Amniotic epithelial cell (primary cell): Measurements from ENCODE around the gene THBS2.

Experiments used
- DNase-seq: peaks from one replicate; pipeline ENCODE4 v3.0.0-alpha.2; 2010; ENCODE audit warnings: low read depth

Gene THBS2

DNA sequence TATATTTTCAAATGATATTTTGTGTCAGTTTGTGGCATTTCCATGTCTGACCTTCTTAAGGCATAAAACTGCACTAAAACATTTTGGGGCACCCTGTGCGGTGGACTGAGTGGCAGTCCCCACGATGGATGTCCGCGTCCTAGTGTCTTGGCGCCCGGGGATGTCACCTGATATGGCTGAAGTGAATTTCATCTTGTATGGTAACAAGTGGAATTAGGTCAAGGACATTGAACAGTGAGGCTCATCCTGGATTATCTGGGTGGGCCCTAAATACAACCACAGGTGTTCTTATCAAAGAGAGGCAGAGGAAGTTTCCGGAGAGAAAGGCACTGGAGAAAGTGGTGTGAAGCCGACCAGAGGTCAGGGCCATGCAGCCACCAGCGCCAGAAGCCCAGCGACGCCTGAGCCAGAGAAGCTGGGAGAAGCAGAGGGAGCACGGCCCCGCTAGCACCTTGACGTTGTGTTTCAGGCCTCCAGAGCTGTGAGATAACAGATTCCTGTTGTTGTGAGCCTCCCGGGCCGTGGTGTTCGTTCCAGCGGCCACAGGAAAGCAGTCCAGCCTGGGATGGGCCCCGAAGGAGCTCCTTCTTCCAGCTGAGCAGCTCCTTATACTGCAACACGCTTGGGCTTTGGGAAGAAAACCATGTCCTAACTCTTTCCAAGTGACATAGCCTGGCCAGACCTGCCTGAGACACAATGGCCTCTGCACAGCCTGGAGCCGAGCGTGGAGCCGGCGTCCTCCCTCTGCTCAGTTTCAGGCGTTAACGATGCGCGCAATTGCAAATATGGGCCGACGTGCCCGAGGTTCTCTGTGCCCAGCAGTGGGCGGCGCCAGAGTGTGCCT, 22.5 kb downstream of the THBS2 start:
- no peak for DNase-seq

DNA sequence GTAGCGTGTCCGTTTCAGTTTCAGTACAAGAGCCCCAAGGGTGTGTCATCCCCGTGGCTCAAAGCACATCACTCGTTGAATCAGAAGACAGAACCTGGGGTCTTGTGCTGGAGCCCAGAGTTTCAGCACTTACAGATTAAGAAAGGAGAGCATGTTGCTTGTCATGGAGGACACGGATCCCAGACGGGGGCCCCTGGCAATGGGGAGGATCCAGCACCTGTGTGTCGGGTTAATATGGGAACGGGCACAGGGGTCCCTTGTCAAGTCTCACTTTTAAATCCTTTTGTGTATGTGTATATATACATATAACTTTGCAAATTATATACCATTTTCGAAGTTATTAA, 23.4 kb downstream of the THBS2 start:
- DNase-seq = no peak

DNA sequence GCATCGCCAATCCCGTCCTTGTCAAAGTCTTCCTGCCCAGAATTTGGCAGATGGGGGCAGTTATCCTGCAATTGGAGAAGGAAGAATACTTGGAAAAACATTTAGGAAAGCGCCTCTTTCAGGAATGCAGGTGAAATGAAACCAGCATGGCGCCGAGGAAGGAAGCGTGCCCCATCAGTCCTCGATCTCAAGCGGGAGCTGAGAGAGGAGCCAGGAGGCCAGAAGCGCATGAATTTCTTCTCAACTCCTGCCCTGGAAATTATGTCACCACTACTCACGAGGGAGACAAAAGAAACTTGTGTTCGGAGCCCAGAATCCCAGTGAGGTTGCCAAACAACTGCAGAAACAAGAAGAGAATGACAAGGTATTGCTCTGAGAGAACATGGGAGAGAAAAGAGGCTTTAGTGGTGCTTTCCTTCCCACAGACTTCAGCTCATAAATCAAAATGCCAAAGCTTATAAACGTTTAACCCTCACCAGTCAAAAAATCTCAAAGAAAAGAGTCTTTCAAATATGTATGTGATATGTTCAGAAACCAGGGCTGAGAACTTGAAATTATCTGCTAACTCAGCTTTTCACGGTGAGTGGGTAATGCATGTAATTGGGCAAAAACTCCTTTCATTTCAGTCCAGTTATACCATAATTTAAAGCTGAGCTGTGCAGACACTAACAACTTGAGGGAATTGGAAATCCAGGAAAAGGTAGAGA, 23.9 kb downstream of the THBS2 start:
- DNase-seq = no peak

DNA sequence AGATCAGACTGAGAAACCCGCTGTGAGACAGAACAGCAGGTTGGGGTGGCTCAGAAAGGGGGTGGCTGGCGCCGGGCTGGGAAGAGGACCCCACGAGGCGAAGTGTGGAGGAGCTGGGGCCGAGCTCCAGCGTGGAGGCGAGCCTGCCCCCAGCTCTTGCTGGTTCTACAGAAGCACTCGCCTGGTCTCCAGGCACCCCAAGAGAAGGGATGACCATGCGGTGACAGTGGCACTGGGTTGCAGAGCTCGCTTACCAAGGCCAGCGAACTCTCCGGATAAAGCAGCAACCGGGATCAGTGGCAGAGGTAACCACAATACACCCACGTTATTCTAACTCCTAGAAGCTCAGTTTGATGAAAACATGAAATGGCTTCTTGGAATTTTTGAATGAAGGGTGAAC, 26.5 kb downstream of the THBS2 start:
- DNase-seq = no peak

DNA sequence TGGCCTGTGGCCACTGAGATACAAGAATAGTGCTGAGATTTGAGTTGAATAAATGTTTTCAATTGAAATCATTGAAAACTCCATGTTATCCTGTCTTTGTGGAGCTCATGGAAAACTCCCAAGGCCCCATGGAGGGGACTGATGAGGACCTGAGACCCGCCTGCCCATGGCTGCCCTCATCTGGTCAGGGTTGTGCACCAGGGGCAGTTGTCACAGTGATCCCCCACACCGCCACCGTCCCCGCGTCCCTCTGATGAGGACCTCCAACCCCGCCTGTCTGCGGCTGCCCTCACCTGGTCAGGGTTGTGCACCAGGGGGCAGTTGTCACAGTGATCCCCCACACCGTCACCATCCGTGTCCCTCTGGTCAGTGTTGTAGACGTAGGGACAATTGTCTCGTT, 27.8 kb downstream of the THBS2 start:
- DNase-seq = no peak

DNA sequence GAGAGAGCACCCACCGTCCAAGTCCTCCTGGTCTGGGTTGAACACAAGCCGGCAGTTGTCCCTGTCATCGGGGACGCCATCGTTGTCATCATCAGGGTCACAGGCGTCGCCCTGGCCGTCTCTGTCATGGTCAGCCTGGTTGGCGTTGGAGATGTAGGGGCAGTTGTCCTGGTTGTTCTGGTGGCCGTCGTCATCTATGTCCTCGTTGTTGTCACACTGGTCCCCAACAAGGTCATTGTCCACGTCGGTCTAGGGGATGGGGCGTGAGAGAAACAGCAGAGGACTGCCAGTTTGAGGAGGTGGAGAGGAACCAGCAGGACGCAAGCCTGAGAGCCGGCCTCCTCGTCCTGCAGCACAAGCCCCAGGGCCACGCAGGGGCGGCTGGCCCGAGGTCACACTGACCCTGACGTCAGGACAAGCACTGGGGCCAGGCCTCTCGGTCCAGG, 28.5 kb downstream of the THBS2 start:
- DNase-seq = no peak

DNA sequence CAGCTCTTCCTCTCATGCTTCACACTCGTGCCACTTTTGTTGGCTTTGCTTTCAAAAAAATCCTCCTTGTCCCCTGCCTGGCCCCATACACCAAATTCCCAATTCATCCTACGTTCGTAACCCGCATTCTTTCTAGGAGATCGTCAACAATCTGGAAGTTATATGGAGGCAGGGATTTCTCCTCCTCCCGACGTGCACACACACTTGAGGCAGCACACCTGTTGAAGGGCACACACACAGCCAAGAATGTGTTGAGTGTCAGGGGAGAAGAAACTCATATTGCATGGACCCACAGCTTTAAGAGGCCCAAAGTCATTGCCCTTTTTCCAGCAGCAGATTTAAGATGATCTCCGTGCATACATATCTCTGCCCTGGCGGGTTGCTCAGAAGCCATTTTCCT, 28.9 kb downstream of the THBS2 start:
- no peak for DNase-seq

DNA sequence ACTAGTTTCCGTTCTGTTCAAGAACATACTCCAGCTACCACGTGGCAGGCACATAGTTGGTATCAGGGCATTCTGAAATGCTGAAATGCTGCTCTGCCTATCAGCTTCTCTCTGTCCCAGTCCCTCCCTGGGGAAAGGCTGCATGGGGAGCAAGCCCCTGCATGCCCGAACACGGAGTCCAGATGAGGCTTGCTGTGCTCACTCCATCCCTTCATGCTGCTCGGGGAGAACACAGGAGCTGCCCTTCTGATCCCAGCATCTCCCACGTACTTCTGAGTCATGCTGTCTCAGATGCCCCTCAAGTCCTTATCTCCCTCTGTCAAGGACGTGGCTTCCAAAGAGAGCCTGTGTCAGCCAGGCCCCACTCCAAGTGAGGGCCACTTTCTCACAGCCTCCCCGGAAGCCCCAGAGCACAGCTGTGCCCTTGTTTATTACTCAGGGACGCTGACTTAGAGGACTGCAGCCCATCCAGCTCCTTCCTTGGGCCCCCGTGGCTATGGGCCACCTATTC, 29.4 kb downstream of the THBS2 start:
- peak; percentile 95 for DNase-seq

DNA sequence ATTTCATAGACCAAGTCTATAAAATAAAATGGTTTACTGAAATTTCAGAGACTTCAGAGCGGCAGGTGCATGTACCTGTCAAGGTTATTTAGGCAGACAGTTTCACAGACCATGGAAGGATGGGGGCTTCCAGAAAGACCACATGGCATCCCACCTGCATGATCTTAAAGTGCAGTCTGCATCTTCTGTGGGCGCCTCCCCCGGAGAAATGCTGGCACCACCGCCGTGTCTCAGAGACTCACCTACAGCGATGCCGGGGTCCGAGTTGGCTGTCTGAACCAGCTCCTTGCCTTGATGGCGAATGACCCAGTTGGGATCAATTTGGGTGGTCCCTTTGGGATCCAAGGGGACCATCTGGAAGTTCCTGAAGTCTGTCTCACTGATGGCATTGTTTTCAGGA, 30.6 kb downstream of the THBS2 start:
- DNase-seq = no peak

DNA sequence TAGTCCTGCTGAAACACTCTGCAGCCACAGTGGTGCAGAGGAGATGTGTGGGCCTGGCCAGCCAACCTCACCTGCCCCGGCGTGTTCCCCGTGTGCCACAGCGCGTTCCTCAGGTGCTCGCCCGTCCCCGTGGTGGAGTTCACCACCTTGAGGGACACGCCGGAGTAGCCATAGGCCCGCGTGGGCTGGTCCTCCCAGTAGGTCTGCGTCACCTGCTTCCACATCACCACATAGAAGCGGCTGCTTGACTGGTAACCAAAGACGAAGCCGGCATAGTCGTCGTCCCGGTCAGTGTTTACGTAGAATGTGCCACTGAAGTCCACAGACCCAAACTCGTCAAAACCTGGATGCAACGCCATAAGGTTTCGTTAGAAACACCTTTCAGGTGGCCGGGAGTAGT, 31.5 kb downstream of the THBS2 start:
- DNase-seq = no peak

DNA sequence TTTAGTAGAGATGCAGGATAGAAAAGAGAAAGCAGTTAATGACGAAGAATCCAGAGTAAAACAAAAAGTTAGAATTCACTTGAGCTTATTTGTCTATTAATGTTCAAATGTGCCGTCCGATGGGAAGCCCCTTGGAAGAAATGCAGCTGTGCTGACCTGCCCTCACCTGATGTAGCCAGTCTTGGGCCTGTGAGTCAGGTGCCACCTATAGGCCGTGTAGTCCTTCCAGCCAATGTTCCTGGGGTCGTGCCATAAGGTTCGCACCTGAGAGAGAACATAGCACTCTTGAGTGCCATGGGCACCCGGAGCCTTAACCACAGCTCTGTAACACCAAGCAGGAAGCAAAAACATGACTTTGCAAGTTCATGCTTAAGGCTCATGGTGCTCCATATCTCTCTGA, 32.4 kb downstream of the THBS2 start:
- no peak for DNase-seq

DNA sequence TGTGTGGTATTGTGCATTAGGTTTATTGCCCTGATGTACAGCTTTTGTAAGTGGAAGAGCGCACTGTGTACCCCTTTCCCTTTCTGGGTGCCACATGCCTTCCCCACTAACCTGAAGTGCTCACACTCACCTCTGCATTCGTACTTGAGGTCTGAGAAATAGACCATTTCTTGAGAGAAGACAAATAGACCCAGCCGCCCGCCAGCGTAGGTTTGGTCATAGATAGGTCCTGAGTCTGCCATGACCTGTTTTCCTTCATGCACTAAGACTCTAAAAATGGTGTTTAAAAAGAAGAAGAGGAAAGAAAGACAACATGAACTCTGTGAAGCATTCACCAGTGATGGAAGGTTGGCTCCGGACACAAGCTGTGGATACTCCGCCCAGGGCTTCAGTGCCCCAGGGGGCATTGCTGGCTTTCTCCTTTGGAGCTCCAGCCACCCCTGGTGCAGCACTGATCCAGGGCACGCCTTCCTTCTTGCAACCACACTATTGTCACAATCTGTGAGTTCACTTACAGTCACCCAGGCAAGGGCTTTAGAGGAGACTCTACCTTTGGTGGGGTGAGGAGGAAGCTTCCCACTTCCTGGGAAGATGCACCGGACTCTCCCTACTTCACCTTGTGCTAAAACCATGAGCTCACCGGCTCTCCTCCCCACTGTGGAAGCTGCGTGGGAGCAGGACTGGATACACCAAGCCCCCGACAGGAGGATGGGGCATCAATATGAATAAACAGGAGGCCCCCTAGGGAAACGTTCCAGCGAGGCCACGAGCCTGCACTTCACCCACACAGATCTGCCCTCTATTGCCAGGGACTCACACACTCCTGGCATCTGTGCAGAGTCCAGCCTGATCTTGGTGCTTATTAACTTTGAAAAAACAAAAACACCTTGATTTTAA, 33.3 kb downstream of the THBS2 start:
- no peak for DNase-seq

DNA sequence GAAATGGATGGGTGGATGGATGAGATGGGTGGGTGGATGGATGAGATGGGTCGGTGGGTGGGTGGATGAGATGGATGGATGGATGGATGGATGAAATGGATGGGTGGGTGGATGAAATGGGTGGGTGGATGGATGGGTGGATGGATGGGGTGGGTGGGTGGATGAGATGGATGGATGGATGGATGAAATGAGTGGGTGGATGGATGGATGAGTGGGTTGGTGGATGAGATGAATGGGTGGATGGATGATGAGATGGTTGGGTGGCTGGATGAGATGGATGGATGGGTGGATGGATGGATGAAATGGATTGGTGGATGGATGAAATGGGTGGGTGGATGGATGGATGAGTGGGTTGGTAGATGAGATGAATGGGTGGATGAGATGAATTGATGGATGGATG, 35.7 kb downstream of the THBS2 start:
- DNase-seq = no peak

DNA sequence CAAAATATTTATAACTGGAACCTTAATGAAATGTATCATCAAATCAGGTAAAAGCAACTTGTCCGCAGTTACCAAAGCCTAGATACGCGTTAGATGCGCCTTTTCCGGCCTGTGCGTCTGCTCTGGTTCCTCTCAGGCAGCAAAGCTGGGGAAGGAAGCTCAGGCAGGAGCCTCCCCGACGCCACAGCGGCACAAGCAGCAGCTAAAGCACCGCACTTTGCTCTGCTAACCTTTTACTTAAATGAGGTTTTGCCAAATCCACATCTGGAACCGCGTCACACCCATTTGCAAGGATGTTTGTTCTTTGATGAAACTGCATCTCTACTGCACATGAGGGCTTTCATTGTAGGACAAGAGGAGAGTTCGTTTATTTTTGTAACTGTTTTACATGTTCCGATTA, 36.8 kb downstream of the THBS2 start:
- no peak for DNase-seq

DNA sequence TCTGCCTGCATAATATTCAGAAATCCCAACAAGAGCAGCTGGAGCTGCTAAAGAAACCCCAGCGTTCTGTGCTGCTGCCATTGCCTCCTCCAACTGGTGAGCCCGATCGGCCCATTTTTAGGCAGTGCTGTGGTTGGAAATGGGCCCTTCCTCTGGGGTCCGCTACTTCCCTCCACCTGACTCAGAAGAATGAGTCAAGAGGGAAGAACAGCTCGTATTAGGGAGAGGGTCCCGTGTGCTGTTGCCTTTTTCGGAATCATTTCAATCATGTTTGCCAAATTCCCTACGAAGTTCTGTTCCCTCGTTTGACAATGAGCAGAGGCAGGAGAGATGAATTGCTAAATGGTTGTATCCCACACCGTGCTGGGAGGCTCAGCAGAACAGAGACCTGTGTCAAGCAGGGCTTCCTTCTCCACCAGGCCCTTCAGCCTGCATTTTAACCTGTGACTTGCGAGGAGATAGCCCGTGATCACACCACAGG, 38.4 kb downstream of the THBS2 start:
- peak; percentile 67 for DNase-seq

DNA sequence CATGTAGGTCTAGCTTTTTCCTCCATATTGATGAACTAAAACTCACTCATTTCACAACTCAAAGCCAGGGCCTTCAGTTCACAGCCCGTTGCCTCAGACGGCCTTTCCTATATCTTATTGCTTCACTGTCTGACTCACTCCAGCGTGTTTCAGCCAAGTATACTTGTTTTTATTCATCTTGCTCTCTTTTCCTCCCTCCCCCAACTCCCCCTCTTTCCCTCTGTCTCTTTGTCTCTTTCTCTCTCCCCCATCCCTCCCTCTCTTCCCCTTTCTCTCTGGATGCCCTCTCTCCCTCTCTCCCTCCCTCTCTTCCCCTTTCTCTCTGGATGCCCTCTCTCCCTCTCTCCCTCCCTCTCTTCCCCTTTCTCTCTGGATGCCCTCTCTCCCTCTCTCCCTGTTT, 38.9 kb downstream of the THBS2 start:
- DNase-seq = peak; percentile 99

DNA sequence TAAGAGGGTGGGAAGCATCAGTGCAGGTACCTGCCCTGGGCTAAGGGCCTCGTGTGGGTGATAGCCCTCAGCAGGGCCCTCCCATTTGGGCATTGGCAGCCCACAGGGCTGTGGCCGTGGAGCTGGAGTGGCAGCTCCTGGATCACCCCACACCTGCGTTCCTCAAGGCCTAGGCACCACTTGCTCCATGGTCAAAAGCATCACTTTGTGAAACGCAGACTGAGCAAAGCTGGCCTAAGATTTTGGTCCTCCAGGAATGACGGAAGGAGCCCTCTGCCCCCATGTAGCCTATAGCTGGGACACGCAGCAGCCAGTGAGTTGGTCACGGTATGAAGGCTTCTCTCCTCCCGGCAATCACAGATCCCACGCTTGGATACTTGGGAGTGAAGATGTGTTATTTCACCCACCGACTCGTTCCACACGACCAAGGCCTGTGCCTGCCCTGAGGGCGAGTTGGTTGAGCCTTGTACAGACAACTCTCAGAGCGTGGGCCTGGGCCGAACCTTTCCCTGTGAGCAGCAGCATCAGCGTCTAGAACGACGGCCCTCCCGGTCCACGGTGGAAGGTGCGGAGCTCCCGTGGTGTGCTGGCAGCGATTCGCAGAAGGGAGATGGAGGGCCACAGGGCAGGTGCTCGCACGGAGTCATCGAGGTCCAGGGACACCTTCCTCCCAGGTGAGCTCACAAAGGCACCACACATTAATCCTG, 39.7 kb downstream of the THBS2 start:
- DNase-seq = no peak

DNA sequence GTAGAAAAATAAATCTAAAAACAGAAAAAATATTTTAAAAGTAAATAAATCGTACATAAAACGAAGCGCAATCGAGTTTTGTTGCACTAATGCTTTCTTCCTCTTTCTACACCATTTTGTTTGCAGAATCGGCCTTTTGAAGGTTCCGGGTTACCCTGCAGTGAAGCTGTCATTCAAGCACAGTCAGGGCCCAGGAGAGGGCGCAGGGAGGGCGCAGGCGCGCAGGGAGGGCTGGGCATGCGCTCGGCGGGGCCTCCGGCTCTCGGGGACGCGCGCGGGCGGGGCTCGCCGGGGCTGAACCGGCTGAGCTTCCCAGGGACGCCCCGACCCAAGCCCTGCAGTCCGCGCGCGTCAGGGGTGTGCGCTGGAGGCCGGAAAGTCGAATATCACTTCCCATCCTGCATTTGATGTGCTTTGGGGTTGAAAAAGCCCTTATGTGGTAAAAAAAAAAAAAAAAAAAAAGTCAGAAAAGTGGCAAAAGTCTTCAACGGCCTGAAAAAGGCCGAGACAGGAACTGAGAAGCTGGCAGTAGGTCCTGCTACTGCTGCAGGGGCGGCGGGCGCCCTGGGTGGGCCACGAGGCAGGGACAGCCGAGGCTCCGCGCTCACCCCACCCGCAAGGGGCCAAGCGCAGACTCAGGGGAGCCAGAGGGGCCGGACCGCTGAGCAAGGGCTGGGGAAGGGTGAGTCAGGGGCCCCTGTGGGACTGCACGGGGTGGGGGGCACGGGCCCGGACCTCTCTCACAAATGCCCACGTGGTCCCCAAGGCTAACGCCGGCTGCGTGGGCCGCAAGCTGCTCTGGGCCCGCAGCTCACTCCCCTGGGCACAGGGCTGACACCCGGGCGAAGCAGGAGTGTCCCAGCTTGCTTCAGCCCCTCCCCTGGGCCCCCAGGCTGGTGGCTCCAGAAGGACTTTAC, 40.5 kb downstream of the THBS2 start:
- DNase-seq = peak; percentile 89

DNA sequence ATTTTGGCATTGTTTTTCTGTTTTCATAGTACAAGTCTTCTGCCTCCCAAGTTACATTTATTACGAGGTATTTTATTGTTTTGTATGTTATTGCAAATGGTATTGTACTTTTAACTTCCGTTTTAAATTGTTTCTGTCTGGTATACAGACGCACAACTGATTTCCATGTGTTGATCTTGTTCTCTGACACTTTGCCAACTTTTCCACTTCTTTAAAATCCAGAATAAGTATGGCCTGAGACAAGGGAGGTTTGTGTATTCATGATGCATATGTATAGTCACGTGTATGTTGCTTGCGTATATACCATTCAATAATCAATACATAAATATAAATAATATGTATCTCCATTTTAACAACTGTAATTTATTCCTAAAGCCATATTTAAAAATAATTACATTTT, 41.2 kb downstream of the THBS2 start:
- no peak for DNase-seq

DNA sequence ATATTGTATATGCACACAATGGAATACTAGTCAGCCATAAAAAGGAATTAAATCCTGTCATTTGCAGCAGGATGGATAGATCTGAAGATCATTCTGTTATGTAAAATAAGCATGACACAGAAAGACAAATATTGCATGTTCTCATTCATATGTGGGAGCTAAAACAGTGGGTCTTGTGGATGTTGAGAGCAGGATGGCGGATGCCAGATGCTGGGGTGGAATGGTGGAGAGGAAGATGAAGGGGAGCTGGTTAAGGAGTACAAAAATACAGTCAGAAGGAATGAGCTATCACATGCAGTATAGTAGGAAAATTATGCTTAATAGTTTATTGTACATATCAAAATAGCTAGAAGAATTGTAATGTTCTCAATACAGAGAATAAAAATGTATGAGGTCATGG, 41.8 kb downstream of the THBS2 start:
- no peak for DNase-seq

DNA sequence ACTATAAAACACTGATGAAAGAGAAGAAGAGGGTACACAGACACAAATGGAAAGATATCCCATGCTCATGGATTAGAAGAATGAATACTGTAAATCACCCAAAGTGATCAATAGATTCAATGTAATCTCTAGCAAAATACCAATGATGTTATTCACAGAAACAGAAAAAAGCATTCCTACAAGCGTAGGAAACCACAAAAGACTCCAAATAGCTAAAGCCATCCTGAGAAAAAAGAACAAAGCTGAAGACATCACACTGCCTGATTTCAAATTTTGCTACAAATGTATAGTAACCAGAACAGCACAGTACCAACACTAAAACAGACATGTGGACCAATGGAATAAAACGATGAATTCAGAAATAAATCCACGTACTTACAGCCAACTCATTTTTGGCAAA, 43.0 kb downstream of the THBS2 start:
- DNase-seq = no peak
